Measurements from ENCODE around the gene PPM1J.
A peak's percentile ranks its signal among the peaks of the same experiment; 100 is the strongest.

PPM1J gene

DNA sequence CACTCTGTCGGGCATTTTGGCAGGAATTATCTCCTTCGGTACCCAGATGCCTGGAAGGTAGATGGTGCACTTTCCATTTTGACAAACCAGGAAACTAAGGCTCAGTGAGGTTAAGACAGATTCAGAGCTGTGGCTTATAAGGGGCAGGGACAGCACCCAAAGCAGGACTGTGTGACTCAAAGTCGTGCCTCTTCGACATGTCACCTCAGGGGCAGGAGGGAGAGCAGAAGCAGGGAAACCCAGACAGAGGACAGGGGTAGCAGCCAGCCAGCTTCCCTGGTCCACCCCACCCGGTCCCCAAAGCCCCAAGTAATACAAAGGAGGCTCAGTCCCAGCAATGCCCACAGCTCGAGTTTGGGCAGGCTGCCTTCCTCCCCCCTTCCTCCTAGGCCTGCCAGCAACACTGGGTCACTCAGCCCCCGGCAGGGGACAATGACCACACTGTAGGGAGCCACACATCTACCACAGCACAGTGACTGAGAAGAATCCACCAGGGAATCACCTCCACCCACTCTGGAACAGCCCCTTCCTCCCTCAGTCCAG, 10.7 kb downstream of the PPM1J start:
- DNase-seq, result no peak

DNA sequence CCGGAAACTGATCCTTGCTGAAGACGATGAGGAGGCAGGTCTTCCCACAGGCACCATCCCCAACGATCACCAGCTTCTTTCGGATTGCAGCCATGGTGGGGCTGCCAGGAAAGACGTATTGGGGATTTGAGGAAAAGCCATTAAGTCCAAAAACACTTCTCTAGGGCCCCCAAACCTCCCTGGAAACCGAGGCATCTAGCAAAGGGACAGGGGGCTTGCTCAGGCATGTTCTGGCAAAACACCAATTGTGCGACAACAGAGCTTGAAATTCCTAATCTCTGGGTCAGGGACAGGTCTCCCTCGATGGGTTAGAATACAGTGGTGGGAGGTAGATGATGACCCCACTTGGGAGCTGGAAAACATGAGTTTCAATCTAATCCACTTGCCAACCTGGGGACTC, 11.4 kb downstream of the PPM1J start:
- DNase-seq, result no peak

DNA sequence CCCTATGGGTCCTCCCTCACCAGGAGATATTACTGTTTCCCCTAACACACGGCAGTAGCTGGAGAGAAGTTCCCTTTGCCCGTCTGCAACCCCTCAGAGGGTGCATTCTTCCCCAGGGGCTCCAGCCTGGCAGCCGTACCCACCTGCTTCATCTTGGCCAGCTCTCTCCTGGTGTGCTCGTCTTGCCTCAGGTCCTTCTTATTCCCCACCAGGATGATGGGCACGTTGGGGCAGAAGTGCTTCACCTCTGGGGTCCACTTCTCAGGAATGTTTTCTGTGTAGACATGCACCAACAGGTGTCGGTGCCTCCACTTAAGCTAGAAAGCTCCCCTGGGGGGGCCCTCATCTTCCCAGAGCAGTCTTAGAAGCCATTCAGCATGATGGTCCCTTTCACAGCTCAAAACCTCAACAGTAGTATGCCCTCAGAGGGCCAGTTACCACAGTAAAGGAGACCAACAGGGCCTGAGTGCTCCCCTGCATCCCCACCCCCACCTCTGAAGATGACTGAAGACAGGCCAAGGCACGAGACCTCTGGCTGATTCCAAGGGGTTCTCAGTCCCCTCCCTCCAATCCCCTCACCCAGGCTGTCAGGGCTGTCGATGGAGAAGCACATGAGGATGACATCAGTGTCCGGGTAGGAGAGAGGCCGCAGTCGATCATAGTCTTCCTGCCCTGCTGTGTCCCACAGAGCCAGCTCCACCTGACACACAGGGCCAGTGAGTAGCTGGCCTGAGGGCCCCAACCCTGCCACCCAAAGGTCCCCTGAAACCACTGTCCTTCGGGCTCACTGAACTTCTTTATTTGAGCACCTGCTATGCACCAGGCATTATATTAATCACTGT, 12.5 kb downstream of the PPM1J start:
- no peak for DNase-seq

DNA sequence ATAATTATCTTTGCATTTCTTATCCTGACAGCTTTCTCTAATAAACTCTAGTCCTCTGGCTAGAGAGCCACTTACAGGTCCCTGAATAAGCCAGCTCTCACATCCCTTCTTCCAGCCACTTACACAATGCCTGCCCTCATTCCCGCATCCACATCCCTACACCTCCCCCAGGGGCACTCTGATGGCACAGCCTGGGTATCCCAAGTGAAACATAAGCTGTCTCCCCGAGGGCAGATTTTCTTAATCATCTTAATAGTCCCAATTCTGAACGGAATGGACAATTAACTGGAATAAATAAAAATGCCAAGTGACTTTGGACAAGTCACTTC, 13.1 kb downstream of the PPM1J start:
- no peak for DNase-seq

DNA sequence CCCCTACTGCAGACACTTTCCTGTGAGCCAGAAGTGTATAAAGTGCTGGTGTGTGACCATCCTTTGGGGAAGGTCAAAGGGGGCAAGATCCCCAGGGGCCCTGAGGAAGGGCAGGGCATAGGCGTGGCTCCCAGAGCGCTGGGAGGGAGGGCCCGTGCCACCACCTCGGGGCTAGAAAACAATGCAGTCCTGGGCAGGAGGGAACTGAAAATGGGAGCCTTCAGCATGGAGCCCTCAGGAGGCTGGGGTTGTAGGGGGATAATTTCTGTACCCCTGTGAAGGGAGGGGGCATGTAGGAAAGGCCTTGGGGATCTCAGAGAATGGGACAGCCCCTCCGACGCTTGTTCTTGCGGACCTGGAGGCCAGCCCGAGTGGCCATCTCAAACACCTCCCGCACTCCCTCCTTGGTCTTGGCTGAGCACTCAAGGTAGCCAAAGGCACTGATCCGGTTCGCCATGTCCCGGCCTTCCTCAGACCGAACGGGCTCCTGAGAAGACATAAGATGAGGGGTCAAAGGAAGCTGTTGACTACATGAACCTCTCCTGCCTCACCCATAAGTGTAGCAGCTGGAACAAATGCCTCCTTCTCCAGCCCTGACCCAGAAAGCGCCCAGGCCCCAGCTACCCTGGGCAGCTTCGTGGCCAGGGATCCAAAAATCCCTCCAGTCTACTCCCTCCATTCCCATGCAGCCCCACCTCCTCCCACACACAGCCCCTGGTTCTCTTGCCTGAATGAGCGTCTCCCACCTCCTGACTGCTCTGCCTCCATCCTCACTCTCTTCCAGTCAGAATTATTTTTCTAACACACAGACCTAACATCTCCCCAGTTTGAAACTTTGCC, 13.7 kb downstream of the PPM1J start:
- DNase-seq, result no peak

DNA sequence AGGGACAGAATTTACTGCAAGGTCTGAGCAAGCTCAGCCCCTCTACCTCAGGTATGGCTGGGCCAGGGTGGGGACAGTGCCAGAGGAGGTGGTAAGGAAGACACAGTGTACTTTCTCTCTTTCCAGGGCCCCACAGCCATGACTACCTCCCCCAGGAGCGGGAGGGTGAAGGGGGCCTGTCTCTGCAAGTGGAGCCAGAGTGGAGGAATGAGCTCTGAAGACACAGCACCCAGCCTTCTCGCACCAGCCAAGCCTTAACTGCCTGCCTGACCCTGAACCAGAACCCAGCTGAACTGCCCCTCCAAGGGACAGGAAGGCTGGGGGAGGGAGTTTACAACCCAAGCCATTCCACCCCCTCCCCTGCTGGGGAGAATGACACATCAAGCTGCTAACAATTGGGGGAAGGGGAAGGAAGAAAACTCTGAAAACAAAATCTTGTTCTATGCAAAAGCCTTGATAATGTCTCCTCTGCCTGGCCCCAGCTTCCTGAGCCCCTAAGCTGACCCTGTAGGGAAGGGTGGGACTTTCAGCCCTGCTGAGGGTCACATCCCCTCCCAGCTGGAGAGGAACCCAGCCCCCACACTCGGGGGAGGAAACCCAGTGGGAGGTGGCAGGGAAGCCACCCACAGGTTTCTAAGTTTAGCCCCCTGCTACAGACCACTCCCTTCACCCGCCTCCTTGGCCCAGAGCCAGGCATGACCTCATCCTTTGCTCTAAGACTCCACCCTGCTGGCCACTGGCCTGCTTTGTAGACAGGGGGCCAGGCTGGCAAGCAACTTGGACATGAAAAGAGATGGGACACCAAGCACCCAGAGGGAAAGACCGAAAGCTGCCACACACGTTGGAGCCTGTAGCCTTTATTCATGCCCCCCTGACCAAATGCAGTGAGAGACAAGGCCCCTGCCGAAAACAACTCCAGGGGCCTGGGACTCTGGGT, 14.6 kb downstream of the PPM1J start:
- DNase-seq, result peak in 2 of 4 experiments; percentile 36 to 62

DNA sequence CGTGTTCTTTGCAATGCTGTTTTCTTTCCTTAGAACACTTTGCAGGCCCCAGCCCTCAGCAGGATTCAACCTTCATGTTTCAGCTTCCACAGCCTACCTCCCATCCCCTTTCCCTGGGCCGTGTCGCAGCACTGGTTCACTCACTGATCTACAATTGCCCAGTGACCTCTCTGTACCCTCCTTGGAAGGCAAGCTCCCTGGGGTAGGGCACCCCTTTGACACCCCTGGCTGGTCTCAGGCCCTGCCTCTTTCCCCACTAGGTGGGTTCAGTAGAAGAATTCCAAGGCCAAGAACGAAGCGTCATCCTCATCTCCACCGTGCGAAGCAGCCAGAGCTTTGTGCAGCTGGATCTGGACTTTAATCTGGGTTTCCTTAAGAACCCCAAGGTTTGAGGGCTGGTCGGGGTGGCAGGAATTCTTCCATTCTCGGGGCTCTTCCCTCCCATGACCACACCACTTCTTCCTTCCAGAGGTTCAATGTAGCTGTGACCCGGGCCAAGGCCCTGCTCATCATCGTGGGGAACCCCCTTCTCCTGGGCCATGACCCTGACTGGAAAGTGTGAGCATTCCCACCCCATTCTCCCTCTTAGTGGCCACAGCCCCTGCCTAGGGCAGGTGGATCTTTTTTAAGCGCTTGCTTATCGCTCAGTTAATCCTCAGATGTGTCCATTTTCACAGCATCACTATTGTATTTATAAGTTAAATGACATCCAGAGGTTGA, 15.5 kb downstream of the PPM1J start:
- DNase-seq, result no peak

DNA sequence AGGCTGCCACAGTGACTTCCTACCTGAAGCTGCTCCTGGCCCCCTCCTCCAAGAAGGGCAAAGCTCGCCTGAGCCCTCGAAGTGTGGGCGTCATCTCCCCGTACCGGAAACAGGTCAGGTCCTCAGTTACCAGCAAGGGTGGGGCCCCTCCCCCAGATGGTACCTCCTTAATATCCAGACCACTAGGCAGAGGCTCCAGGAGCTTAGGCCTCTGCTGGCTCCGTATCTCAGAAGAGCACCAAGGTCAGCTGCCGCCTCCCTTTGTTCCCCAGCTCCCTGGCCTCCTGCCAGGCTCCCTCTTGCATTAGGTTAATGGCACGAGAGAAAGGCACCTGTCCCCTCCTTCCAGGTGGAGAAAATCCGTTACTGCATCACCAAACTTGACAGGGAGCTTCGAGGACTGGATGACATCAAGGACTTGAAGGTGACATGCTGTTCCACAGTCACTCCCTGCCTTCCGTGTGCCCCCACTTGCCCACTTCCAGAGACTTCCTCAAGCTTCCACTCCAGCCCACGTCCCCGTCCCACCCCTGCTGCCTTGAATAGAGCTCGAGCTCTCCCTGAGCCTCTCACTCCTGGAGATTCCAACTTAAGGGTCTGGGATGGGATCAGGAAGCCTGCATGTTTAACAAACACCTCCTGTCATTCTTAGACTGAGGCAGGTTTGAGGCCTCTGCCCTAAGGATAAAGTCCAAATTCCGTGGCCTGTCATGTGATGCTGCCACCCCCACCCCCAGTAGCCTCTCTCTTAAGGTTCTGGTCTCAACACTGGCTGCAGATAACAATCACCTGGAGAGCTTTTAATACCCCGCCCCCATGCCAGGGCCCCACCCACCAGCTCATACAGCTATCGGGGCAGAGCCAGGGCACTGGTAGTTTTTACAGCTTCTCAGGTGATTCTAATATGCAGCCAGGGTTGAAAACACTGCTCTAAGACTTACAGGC, 16.5 kb downstream of the PPM1J start:
- no peak for DNase-seq

DNA sequence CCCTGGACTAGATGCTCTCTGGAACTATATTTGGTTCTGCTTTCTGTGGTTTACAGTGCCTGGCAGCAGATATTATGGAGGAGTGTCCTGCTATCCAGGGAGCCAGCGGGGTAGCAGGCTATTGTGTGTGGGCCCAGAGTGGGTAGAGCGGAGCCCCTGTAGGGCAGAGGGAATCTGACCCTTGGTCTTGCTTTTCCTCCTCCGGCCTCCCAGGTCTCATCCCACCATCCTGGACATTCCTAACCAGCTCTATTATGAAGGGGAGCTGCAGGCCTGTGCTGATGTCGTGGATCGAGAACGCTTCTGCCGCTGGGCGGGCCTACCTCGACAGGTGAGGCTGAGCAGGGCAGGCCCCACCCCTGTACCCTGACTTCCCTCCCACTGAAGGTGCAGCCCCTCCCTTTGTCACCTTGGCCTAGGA, 17.3 kb downstream of the PPM1J start:
- no peak for DNase-seq

DNA sequence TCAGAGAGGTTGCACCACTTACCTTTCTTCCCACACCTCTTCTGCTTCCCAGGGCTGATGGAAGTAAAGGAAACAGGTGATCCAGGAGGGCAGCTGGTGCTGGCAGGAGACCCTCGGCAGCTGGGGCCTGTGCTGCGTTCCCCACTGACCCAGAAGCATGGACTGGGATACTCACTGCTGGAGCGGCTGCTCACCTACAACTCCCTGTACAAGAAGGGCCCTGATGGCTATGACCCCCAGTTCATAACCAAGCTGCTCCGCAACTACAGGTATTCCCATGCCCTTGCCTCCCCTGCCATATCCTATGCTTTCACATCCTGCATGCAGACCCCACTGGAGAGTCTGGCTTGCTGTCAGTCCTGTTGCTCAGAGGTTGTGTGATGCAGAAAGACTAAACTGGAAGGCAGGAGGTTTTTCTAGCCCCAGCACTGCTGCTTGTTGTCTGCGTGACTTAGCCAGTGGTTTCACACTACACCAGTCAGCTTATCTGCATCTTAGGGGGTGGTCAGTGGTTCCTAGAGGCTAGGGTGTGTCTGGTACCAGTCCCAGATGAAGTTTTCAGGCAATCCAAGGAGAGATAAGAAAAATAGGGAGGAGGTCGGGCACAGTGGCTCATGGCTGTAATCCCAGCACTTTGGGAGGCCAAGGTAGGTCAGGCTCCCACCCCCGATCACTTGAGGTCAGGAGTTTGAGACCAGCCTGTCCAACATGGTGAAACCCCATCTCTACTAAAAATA, 18.4 kb downstream of the PPM1J start:
- no peak for DNase-seq

DNA sequence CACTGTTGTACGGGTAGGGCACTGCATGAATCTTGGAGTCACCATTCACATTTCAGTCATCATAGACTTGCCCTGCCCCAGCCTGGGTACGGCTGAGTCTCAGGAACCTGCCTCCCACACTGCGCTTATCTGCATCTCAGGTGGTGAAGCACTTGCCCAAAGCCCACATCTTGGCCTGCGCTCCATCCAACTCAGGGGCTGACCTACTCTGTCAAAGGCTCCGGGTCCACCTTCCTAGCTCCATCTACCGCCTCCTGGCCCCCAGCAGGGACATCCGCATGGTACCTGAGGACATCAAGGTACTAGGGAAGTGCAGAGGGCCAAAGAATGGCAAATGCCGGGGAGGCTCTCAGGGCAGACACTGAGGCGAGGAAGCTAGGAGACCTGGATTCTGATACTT, 19.9 kb downstream of the PPM1J start:
- no peak for DNase-seq

DNA sequence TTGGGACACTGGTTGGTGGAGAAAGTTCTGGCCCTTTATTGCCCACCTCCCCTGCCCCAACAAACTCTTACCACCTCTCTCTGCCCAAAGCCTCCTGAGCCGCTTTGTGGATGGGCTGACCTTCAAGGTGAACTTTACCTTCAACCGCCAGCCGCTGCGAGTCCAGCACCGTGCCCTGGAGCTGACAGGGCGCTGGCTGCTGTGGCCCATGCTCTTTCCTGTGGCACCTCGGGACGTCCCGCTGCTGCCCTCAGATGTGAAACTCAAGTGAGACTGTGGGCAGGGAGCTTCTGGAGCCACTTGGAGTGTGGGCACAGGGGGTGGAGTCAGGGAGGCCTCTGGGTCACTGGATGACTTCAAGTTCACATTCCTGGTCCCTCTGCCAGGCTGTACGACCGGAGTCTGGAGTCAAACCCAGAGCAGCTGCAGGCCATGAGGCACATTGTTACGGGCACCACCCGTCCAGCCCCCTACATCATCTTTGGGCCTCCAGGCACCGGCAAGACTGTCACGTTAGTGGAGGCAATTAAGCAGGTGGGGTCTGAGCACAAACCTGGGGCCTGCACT, 20.7 kb downstream of the PPM1J start:
- DNase-seq, result no peak

DNA sequence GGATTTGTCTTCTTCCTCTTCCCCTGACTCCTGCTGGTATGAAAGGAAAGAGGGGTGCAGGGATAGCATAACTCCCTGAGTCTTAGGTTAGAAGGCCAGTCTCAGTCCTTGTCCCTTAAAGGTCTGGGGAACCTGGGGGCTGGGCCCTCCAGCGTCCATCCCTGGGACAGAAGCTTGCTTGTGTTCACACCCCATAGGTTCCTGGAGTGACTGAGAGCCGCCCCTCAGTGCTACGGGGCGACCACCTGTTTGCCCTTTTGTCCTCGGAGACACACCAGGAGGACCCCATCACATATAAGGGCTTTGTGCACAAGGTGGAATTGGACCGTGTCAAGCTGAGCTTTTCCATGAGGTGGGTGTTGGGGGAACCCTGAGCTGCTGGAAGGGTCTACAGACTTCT, 21.3 kb downstream of the PPM1J start:
- no peak for DNase-seq

DNA sequence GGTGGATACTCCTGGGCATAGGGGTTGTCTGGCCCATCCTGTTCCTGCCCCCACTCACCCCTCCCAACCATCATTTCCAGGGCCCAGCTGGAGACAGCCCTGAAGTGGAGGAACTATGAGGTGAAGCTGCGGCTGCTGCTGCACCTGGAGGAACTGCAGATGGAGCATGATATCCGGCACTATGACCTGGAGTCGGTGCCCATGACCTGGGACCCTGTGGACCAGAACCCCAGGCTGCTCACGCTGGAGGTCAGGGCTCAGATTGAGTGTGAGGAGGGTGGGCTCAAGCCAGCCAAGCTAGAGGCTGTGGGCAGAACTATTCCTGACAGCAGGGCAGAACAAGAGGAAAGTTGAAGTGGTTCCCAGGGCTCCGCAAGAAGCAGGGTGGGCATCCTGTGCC, 22.5 kb downstream of the PPM1J start:
- DNase-seq, result no peak

DNA sequence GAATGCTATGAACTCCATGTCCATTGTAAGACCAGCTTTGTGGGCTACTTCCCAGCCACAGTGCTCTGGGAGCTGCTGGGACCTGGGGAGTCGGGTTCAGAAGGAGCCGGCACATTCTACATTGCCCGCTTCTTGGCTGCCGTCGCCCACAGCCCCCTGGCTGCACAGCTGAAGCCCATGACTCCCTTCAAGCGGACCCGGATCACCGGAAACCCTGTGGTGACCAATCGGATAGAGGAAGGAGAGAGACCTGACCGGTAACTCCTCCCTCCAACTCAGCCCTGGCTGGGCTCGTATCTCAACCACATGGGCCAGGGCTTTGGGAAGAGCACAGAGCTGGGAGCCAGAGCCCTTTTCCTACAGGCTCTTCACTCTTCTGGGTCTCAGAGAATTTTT, 25.3 kb downstream of the PPM1J start:
- DNase-seq, result no peak

DNA sequence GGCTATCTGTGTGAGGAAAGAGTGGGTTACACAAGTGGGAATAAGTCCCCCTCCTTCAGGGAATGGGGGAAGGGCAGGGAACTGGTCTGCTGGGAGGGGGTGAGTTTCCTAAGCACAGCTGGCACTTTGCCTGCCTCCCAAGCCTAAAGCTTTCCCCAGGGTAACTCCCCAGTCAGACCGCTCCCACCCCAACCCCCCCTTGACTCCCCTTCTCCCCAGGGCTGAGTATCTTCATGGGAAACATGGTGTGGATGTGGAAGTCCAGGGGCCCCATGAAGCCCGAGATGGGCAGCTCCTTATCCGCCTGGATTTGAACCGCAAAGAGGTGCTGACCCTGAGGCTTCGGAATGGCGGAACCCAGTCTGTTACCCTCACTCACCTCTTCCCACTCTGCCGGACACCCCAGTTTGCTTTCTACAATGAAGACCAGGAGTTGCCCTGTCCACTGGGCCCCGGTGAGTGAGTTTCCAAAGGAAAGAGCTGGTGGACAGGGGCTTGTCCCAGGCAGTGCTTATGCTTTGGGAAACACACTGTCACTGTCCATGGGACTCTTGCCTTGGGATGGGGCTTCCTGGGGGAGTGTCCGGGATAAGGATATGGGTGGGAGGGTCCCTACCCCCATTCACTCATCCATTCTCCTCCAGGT, 25.8 kb downstream of the PPM1J start:
- no peak for DNase-seq

DNA sequence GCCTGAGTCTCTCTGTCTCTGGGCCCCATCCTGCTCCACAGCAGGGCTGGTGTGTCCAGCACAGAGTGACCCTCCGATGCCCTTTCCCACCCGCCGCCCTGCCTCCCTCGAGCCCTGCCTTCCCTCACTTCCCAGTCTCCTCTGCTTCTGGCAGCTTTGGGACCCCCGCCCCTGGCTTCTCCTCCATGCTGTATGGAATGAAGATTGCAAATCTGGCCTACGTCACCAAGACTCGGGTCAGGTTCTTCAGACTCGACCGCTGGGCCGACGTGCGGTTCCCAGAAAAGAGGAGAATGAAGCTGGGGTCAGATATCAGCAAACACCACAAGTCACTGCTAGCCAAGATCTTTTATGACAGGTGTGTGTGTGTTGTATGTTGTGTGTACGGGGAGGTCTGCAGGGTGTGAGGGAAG, 26.3 kb downstream of the PPM1J start:
- no peak for DNase-seq

DNA sequence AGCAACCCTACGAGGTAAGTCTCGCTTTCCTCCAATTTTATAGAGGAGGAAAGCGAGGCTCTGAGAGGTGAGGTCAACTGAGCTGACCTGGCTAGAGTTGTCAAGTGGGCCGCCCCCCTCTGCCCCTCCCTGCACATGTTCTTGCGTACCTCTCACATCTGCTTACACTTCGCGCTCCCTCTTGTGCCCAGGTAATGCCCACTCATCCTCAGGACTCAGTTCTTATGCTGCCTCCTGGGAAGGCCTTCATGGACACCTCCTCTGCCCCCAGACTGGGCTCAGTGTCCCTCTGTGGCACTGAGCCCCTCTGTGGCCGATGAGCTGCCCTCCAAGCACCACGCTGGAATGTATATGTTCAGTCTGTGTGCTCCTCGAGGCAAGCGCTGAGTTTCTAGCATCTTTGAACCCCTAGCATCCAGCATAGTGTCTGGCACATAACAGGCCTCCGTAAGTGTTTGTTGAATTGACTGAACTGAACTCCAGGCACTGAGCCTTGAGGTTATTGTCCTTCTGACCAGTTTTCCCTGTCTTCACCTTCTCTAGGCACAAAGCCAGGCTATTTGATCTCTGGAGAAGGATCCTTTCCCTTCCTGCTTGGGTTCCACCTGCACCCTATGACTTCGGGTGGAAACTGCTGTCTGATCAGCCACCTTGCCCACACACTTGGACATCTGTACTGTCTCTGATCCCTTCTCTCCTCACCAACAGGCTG, 27.2 kb downstream of the PPM1J start:
- no peak for DNase-seq

DNA sequence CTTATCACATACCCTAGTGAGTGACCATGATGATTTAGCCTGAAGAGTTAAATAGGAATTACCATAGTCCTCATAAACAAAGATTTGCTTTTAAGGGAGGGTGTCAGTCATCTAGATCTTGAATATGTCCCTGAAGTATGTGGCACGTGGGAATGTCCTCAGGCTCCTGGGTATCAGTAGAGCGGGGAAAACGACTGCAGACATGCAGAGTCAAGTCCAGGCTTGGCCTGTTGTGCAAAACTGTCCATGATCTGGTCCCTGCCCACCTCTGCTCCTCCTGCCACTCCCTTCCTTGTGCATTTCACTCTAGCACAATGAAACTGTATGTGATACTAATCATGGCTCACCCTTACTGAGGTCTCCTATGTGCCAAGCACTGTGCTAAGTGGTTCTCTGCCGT, 27.8 kb downstream of the PPM1J start:
- DNase-seq, result no peak

All from activated naive CD4-positive, alpha-beta T cell (primary cell).